ENCODE data around the gene ASXL1.

Gene ASXL1

DNA sequence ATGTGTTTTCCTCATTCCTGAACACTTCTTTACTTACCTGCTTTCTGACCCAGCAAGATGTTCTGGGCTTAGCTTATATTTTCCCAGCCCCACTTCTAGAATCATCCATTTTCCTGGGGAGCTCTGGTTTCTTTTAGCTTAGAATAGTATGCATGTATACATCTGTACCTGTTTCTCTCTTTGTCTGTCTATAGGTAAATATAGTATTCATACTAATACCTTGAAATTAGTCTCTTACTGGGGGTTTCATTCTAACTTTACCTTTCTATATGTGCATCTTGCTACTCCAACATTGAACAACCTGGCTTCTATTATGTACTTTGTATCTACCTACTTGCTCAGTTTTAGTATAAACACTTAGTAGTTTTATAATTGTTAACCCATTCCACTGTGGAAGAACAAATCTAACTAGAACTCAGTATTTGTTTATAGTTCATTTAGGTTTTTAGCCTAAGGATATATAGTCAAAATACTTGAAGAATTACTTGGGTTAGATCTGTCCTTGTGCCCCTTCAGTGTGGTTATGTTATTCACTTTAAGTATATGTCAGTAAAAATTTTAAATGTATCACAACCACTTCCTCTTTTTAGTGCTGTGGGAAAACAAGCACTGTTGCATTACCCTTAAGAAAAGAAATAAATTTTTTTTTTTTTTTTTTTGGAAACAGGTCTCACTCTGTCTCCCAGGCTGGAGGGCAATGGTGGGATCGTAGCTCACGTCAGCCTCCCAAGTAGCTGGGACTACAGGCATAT is 54.0 kb downstream of the ASXL1 start:
- DNase-seq, result no peak

DNA sequence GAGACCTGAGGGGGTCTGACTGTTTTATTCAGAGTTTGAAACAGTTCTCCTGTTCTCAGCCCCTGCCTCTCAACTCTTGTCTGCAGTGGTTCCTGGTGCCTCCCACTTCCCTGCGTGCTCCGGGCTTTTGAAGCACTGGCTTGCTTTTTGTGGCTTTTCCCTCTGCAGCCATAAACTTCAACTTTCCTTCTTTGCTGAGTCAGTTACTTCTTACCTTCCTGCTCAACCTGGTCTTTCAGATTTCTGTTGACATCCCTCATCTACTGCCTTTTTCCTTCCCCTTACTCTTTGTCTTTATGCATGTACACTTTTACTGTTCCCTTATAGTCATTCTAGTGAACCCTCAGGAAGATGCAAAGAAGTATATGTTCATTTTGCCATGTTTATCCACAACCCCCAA is 57.4 kb downstream of the ASXL1 start:
- no peak for DNase-seq

DNA sequence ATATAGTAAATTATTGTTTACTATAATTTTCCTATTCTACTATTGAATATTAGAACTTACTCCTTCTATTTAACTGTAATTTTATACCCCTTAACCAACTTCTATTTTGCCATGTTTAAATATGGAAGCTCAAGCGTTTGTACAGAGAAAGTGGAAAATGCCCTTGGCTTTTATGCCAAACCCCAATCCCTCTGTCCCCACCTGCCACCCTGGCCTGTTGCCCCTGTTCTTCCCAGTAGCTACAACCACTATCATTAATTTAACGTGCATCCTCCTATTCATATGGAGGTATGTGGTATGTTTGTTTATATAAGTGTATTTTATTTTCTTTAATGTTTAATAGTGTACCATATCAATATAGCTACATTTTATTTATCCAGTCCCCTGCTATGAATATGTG is 58.1 kb downstream of the ASXL1 start:
- no peak for DNase-seq

DNA sequence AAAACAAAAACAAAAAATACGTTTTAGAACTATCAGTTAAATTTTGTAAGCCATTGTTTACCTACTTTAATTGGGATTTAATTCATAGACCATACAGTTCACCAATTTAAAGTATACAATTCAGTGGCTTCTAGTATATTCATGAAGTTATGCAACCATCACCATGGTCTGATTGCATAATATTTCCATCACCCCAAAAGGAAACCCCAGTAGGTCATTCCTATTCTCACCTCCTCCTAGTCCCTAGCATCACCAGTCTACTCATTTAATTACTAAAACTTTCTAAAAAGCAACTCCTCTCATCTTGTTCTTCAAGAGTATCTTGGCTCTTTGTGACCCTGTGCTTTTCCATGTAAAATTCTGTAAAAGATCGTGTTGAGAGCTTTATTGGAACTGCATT is 60.2 kb downstream of the ASXL1 start:
- DNase-seq, result no peak

DNA sequence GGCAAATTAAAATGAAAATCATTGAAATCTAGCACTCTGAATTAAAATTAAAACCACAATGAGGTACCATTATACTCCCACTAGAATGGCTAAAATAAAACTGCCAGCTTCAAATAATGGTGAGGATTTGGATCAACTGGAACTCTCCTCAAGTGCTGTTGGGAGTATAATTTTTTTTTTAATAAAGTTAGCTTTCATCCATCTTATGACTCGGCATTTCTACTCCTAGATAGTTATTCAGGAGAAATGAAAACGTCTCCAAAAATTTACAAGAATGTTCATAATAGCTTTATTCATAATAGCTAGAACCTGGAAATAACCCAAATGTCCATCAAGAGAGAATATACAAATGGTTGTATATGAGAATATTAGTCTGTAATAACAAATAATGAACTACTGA is 63.2 kb downstream of the ASXL1 start:
- no peak for DNase-seq

DNA sequence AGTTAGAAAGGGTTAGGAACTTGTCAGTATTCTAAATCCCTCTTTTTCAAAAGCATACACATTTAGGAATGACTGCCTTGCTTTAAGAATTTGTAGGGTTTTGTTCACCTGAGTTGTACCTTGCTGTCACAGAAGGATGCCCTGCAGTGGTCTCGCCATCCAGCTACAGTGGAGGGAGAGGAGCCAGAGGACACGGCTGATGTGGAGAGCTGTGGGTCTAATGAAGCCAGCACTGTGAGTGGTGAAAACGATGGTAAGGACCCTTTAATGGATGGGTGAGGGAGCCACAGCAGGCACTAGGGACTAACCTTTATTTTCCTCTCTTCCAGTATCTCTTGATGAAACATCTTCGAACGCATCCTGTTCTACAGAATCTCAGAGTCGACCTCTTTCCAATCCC is 69.9 kb downstream of the ASXL1 start:
- no peak for DNase-seq

DNA sequence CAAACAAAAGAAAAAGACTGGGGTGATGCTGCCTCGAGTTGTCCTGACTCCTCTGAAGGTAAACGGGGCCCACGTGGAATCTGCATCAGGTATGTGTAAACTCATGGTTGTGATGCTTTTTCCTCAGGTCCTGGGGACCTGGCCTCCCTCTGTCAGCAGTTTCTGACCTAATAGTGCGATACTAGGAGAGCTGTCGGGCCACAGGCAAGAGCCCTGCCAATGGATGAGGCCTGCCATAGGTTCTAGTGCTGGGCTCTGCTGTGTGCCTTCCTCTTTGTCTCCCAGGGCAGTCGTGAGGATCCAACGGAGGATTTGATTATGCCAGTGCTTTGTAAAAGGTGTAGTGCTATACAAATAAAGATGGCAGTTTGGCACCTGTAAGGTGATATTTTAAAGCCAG is 71.2 kb downstream of the ASXL1 start:
- no peak for DNase-seq

DNA sequence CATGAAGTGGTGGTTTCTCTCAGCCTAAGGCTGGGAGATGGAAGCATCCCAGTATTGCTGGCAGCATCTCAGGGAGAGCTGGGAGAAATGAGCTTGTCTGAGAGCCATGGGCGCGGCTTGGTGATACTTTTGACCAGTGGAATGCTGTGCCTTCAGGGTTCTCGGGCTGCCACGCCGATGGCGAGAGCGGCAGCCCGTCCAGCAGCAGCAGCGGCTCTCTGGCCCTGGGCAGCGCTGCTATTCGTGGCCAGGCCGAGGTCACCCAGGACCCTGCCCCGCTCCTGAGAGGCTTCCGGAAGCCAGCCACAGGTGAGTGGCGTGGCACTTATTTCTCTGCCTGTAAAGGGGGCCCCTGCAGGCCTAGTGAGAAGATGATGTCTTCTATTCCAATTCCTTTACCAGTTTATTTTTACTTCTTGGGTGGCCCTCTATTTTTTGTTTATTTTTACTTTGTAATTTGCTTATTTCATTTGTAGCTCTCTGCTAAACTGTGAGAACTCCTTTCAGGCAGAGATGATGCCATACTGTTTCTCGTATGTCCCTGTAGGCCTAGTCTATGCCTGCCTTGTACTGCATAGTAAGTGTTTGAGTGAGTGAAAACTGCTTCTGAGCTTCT is 71.7 kb downstream of the ASXL1 start:
- DNase-seq, result no peak

DNA sequence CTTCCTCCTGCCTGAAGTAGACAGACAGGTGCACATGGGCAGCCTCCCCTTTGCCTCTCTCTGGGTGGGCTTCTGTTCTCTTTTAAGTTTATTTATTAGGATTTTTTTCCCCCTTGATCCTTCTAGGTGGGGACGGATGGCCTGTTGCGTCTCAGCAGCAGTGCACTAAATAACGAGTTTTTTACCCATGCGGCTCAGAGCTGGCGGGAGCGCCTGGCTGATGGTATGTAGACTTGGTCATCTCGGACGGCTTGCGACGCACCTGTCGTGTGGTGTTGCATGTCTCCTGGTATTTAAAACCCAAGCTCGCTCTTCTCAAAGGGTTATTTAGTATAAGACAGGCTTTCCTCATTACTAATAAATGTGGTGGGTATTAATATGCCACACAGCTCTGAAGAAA is 73.3 kb downstream of the ASXL1 start:
- no peak for DNase-seq

DNA sequence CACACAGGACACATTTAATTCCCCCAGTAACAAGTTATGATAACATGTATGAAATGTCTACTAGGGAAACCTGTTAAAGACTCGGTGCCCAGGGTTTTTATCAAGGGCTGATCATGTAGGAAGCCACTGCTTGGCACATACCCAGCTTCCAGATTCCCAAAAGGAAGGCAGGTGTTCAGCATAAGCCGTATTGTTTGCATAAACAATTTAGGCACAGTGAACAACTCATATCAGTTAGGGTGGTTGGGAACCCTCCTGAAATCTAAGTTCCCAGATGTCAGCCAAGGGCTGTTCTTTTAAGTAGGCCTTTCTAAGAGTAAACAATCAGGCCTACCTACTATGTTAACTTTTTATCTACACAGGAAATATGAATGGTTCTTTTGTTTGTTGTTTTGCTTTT is 74.1 kb downstream of the ASXL1 start:
- DNase-seq, result no peak

DNA sequence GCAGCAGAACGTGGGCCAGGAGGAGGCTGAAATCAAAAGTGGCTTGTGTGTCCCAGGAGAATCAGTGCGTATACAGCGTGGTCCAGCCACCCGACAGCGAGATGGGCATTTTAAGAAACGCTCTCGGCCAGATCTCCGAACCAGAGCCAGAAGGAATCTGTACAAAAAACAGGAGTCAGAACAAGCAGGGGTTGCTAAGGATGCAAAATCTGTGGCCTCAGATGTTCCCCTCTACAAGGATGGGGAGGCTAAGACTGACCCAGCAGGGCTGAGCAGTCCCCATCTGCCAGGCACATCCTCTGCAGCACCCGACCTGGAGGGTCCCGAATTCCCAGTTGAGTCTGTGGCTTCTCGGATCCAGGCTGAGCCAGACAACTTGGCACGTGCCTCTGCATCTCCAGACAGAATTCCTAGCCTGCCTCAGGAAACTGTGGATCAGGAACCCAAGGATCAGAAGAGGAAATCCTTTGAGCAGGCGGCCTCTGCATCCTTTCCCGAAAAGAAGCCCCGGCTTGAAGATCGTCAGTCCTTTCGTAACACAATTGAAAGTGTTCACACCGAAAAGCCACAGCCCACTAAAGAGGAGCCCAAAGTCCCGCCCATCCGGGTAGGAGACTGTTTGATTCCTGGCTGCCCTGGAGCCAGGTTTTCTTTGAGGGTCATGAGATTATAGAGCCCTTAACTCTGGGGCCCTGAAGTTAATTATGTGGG is 75.3 kb downstream of the ASXL1 start:
- no peak for DNase-seq

DNA sequence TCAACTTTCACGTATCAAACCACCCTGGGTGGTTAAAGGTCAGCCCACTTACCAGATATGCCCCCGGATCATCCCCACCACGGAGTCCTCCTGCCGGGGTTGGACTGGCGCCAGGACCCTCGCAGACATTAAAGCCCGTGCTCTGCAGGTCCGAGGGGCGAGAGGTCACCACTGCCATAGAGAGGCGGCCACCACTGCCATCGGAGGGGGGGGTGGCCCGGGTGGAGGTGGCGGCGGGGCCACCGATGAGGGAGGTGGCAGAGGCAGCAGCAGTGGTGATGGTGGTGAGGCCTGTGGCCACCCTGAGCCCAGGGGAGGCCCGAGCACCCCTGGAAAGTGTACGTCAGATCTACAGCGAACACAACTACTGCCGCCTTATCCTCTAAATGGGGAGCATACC is 76.3 kb downstream of the ASXL1 start:
- DNase-seq, result no peak

DNA sequence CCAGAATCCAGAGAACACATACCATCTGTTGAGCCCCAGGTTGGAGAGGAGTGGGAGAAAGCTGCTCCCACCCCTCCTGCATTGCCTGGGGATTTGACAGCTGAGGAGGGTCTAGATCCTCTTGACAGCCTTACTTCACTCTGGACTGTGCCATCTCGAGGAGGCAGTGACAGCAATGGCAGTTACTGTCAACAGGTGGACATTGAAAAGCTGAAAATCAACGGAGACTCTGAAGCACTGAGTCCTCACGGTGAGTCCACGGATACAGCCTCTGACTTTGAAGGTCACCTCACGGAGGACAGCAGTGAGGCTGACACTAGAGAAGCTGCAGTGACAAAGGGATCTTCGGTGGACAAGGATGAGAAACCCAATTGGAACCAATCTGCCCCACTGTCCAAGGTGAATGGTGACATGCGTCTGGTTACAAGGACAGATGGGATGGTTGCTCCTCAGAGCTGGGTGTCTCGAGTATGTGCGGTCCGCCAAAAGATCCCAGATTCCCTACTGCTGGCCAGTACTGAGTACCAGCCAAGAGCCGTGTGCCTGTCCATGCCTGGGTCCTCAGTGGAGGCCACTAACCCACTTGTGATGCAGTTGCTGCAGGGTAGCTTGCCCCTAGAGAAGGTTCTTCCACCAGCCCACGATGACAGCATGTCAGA is 77.4 kb downstream of the ASXL1 start:
- DNase-seq, result no peak

DNA sequence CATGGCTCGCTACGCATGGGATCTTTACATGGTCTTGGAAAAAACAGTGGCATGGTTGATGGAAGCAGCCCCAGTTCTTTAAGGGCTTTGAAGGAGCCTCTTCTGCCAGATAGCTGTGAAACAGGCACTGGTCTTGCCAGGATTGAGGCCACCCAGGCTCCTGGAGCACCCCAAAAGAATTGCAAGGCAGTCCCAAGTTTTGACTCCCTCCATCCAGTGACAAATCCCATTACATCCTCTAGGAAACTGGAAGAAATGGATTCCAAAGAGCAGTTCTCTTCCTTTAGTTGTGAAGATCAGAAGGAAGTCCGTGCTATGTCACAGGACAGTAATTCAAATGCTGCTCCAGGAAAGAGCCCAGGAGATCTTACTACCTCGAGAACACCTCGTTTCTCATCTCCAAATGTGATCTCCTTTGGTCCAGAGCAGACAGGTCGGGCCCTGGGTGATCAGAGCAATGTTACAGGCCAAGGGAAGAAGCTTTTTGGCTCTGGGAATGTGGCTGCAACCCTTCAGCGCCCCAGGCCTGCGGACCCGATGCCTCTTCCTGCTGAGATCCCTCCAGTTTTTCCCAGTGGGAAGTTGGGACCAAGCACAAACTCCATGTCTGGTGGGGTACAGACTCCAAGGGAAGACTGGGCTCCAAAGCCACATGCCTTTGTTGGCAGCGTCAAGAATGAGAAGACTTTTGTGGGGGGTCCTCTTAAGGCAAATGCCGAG is 78.2 kb downstream of the ASXL1 start:
- no peak for DNase-seq

DNA sequence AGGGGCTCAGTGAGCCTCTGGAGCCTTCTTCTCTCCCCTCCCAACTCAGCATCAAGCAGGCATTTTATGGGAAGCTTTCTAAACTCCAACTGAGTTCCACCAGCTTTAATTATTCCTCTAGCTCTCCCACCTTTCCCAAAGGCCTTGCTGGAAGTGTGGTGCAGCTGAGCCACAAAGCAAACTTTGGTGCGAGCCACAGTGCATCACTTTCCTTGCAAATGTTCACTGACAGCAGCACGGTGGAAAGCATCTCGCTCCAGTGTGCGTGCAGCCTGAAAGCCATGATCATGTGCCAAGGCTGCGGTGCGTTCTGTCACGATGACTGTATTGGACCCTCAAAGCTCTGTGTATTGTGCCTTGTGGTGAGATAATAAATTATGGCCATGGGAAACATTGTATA is 78.8 kb downstream of the ASXL1 start:
- no peak for DNase-seq

DNA sequence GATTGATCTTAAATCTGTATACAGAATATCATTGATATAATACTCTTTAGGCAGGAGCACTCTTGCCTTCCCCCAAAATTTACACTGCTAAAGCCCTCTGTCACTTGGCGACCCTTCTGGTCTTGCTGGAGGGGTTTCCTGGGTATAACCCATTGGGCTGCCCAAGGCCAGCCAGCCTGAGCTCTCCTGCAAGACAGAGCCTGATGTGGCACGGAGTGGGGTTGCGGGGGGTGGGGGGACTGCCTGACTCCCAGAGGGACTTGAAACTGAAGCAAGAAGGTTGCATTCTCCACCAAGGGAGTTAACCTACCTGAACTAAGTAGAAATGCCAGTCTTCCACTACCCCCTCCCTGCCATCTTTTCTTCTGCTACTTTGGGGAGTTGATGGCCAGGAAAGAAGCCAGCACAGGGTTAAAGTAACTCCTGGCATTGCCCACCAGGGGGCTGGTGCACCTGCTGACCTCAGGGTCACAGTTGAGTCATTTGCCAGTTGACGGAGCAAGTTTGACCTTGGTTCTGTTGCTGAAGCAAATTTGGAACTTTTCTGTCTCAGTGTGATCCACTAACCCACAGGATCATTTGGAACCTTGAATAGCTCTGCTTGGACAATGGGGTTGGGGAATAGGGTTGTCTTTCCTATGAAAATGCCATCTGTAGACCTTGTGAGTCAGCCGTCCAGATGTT is 79.4 kb downstream of the ASXL1 start:
- no peak for DNase-seq

DNA sequence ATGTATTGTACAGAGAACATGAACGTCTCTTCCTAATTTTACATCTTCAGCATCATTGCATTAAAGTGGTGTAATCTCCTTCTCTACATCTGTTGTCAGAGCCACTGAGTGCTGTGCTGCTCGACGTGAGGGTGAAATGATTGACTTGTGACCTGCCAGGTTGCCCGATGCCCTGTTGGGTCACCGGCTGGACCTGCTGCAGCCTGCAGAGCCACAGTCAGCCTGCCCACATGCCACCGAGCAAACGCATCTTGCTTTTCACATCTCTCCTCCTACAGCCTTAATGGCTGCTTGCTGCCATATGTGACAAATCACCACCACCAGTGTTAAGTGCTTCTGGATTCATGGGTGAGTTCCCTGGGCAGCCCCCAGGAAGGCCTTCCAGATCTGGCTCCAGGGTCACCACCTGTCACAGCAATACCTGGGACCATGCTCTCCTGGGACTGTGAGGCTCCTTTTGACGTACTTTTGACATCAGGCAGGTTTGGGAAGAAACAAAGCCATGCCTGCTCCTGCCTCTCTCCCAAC is 80.3 kb downstream of the ASXL1 start:
- DNase-seq, result no peak

DNA sequence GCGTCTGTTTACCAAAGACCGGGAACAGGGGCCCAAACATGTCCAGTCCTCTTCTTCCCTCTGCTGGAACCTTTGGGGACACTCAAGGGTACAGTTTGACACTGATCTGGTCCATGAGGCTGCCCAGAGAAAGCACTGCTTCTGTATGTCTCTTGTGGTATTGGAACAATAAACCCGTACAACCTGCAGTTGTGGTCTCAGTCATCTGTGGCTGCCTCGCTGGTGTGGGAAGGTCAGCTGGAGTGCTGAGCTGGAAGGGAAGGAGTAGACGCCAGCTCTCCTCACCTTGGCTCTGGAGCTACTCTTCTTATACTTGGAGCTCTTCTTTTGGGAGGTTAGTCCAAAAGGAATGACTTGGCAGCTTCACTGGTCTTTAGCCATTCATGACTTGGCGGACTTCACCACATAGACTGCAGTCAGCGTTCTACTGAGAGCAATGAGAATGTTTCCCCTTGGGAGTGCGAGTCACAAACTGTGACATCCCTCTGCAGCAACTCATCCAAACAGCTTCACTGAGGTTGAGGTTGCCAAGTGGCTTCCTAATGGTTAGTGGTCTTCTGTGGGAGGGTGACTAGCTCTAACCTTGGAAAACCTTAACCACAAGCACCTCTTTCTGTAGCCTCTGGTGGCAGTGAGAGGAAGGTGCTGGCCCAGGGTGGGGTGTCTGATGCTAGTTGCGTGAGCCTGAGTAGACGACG is 81.2 kb downstream of the ASXL1 start:
- DNase-seq, result no peak

DNA sequence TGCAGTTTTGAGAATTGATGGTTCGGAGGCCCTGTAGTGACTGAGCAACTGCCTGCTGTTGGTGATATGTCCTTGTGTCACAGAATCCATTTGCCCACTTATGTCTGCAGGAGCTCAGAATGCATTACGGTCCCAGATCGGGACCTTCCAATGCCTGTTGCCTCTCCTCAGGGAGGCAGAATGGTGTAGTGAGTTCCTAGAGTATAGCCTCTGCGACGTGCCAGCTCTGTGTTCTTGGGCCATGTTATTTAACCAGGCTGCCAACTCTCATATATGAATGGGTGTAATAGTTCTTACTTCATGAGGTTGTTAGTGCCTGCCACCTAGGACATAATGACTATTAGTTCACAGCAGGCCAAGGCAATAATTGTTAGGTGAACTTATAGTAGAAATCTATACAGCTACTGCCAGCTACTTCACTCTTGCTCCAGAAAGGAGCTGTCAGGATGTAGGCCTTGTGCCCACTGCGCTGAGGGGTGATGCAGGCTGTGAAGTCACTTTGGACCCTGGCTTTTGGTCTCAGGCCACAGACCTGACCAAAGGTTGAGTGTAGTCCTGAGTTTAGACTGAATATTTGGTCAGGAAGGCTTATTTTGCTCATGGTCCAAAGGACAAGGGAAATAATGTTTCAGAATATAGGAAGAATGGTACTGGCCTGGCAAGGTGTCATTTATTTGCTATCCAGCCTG is 82.1 kb downstream of the ASXL1 start:
- no peak for DNase-seq

DNA sequence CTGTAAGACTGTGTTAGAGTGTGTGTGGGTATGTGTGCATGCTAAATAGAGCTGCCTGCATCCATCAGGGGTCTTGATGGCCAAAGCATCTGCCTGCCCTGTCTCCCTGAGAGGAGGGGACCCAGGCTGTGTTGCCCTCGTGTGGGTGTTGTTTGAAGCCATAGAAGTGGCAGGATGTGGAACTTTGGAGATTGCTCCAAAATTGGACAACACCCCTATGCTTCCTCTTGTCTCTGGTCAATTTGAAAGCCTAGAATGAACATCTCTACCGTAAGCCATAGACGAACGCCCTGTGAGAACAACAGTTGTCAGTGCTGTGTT is 82.6 kb downstream of the ASXL1 start:
- no peak for DNase-seq

DNA sequence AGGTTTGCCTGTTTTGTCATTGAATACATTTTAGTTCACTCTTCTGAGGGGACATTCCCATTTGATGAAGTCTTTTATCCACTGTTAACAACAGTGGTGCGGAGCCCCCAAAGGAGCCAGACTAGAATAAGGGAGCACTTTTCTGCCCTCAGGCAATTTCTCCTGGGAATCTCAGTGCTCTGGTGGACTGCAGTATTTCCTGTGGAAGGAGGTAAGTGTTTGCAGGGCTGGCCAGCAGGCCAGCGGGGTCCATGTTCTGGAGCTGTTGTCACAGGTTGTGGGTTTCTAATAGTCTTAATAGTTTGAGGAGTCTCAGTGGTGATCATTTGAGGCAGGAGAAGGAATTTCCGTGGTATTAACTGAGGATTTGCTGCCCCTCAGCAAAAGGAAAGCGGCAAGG is 83.5 kb downstream of the ASXL1 start:
- peak; percentile 43 for DNase-seq

All from right forelimb (tissue), 1 donor.